Retinal pigment epithelial cell (primary cell): ENCODE results near the gene ESPN.

Experiments used
- DNase-seq: peaks from one replicate; pipeline ENCODE4 v3.0.0-alpha.2; 2010; ENCODE audit warnings: low read depth
- H3K4me3 ChIP-seq: 2 replicates; pipeline ENCODE4 v1.5.1; 2011; ENCODE audit warnings: mild to moderate bottlenecking, low read length, control low read depth, moderate library complexity
- CTCF ChIP-seq: conservative IDR thresholded peaks from 2 replicates; pipeline ENCODE4 v1.5.1; 2011; ENCODE audit warnings: low read depth, low read length, control low read depth, inconsistent platforms

Gene ESPN

GRCh38 chr1:6477039-6477820 is 52.7 kb downstream of the ESPN start:
- H3K4me3 ChIP-seq = no peak overlapping the region
- TF ChIP-seq CTCF = no peak
- DNase-seq = no peak

- no peak for TF ChIP-seq CTCF
- H3K4me3 ChIP-seq = no peak overlapping the region
- DNase-seq = no peak
Measured at GRCh38 chr1:6481820-6482219, 57.2 kb downstream of the ESPN start.

GRCh38 chr1:6483017-6483760 is 58.6 kb downstream of the ESPN start:
- no peak for TF ChIP-seq CTCF
- no peak overlapping the region for H3K4me3 ChIP-seq
- DNase-seq = no peak

GRCh38 chr1:6483761-6484117 is 59.2 kb downstream of the ESPN start:
- no peak for DNase-seq

GRCh38 chr1:6484826-6485167 is 60.2 kb downstream of the ESPN start:
- H3K4me3 ChIP-seq = peak overlapping the region; percentile 53

More at GRCh38 chr1:6483761-6484117, 59.2 kb downstream of the ESPN start:
- no peak for TF ChIP-seq CTCF
- H3K4me3 ChIP-seq = no peak overlapping the region

GRCh38 chr1:6485168-6486101 is 60.9 kb downstream of the ESPN start:
- peak overlapping the region; percentile 53 for H3K4me3 ChIP-seq
- no peak for TF ChIP-seq CTCF

More at GRCh38 chr1:6484826-6485167, 60.2 kb downstream of the ESPN start:
- TF ChIP-seq CTCF = no peak
- no peak for DNase-seq

More at GRCh38 chr1:6485168-6486101, 60.9 kb downstream of the ESPN start:
- no peak for DNase-seq
